HUDEP-2 (cell line): ENCODE measurements around the gene ZNHIT1.
"Not testable (repeated sequence)": the region's sequence is repeated elsewhere in the genome, so short reads cannot be mapped to it uniquely, and the experiment has no call there.

Experiments
- DNase-seq, 76 experiments: peaks; one replicate each; lab custom pipeline; 2025; ENCODE audit not compliant: unreplicated experiment in 76 of 76; lab: John Stamatoyannopoulos, UW

The ZNHIT1 gene

DNA sequence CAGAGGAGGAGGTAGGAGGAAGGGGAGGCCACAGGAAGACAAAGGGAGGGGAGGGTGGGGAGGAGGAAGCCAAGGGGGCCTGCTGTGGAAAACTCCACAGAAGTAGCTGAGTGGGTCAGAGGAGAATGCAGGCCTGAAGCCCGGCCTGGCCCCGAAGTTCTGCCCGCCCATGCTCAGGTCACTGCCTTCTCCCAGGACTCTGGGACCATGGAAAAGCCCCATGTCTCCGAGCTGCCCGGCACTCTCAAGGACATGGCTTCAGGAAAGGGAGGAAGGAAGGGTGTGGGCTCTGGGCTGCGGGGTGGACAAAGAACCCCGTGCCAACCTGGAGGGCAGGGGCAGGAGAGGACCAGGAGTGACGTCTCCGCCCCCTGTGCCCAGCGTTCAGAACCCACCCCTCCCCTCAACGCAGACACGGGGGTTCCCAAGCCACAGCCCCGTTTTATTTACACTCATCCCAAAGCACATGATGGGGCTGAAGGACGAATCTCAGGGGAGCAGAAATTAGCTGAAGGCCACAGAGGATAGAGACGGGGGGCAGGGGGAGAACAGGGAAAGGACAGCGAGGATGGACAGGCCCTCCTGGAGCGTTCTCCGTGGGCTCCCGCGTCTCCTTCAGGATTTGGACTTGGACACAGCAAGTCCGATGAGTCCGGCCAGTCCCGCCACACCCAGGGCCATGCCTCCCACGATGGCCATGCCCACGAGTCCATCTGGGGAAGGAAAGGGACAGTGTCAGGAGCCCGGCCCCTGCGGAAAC, 21.4 kb downstream of the ZNHIT1 start:
- no peak for DNase-seq

DNA sequence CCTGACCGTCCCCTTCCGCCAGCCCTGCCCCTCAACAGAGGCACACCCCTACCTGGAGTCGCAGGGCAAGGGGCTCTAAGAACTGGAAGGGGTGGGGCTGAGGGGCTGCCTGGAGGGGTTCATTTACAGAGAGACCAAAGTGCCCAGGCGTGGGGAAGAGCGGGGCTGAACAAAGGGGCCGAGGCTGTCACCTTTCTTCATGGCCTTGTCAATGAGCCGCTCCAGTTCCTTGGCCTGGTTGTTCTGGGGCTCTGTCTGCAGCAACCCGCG, 21.9 kb downstream of the ZNHIT1 start:
- DNase-seq, result no peak

DNA sequence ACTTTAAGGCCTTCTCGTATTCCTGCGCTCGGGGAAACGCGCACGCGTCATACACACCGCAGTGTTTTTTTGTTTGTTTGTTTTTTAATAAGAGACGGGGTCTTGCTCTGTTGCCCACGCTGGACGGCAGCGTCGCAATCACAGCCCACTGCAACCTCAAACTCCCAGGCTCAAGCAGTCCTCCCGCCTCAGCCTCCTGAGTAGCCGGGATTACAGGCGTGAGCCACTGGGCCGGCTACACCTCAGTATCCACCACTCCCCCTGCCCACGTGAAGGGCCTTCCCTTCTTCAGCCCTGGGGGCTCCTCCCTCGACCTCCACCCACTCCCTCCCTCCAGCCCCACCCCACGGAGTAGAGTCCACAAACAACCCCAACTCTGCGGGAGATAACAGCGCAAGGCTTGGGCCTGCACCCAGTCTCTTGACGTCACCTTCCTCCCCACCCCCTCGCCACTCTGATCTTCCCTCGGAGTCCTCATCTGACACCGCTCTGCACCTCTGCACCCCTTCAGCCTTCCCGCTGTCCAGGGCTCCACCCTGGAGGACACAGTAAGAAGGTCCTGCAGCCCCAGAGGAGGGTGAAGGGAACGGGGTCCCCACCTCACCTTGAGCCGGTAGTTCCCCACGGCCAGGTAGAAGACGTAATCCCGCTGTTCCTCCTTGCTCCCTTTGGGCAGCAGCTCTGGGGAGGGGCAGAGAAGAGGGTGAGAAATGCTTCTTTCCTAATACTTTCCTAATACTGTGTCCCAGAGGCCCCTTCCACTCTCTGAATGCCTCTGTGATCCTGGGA, 22.5 kb downstream of the ZNHIT1 start:
- peak in 74 of 76 experiments; percentile 11 to 91 (median 74) for DNase-seq

DNA sequence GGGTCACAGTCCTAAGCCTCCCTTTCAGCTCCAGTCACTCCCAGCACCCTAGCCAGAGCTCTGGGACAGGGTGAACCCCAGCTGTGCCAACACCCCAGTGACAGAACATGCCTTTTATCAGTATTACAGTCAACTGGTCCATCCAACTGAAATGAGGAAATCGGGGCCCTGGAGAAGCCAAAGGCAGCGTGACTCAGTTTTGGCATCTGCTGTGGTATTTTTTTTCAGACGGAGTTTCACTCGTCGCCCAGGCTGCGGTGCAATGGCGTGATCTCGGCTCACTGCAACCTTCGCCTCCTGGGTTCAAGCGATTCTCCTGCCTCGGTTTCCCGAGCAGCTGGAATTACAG, 23.0 kb downstream of the ZNHIT1 start:
- DNase-seq, result peak in 21 of 76 experiments; percentile 4 to 56 (median 28)

DNA sequence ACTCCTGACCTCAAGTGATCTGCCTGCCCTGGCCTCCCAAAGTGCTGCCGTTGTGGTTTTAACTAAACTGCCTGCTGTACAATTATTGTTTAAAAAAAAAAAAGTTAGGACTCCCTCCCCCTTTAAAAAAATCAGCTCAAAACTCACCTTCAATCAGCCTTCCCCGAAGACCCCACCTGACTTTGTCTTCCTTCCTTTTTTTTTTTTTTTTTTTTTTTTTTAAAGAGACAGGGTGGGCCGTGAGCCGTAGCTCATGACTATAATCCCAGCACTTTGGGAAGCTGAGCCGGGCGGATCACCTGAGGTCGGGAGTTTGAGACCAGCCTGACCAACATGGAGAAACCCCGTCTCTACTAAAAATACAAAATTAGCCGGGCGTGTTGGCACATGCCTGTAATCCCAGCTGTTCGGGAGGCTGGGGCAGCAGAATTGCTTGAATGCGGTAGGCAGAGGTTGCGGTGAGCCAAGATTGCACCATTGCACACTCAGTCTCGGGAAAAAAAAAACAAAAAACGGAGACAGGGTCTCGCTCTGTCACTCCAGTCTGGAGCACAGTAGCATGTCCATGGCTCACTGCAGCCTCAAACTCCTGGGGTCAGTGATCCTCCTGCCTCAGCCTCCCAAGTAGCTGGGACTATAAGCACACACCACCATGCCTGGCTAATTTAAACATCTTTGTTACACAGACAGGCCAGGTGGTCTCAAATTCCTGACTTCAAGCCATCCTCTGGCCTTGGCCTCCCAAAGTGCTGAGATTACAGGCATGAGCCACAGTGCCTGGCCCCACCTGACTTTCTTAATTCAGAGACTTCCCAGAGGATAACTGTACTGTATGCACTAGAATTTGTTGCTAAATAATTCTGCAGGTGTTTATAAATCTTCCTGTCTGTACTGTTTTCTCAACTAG, 23.7 kb downstream of the ZNHIT1 start:
- peak in 2 of 76 experiments; percentile 4 to 11 for DNase-seq

DNA sequence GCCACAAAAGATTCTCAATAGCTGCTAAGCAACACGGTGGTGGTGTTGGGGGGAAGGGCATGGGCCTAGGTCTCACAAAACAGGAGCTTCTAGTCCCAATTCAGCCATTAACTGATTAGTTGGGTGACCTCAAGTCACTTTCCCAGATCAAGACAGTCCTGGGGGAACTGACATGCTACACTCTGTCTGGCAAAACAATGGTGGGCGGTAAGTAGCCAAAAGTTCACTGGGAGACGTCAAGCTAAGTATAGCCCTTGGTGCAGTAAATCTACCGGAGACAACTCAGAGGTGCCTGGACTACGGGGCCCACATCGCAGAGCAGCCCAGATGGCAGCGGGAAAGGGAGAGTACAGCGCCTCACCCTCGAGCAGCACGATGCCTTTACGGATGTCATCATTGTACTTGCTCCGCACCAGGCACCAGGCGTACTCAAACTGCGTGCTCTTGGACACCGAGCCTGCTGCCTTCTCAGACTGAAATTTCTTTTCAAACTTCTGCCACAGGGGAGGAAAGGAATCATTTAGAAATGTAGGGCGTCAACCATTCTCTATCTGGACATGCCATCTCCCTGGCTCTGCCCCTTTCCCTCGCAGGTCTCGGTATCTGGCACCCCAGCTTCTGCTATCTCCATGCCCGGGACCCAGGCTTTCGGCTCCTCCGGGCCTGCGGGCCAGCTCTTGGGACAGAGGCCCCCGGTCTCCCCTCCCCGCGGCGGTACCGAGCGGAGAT, 25.8 kb downstream of the ZNHIT1 start:
- DNase-seq, result peak in 74 of 76 experiments; percentile 41 to 94 (median 85)

DNA sequence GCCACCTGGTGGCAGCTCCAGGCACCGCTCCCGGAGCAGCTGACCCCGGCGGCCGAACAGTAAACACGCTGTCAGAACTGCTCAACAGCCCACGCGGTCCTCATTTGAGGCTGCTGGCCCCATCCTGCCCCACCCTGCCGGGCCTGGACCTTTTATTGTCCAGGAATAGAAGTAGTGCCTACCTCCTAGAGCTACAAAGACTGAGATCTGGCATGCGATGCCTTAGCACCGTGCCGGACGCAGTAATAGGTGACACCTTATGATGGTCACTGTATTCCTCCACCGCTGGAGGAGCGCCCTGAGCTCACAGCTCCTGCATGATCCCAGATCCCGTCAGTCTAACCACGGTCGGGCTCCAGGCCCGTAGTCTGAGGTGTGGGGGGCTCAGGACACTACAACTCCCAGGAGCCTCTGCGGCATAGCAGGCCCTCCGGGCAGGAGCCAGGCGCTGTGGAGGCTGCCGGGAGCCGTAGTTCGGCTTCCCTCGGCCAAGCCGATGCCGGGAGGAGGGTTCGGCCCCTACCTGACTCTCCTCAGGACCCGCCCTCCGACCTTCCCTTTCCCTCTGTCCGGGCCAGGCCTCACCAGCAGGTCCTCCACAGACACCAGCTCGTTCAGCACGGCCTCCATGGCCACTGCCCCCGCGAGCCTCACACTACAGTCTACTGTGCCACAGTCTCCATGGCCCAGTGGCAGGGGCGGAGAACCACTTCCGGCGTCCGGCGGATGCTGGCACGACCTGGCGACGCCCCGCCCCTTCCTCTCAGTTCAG, 26.6 kb downstream of the ZNHIT1 start, which contains the start of gene FIS1:
FIS1 (minus strand) TSS at position 707 of the 772 bp plus-strand sequence; CDS start at position 630, 77 bp downstream.
- DNase-seq, result peak in 75 of 76 experiments; percentile 45 to 92 (median 84)

DNA sequence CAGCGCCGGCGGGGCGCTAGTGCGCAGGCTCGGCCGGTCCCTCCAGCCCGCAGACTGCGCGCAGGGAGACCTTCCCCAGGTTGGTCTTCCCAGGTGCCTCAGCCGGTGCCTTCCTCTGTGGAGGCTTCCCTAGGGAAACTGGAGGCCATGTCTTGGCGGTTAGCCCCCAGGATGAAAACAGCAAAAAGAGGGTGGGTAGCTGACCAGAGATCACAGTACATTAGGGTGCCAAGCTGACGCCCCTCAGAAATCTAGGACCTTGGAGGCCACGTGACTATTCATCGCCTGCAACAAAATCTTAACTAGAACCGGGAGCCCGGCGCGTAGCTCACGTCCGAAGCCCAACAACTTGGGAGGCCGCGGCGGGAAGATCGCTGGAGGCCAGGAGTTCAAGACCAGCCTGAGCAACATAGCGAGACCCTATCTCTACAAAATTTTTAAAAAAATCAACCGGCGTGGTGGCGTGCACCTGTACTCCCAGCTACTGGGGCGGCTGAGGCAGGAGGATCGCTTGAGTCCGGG, 27.2 kb downstream of the ZNHIT1 start:
- DNase-seq, result no peak

DNA sequence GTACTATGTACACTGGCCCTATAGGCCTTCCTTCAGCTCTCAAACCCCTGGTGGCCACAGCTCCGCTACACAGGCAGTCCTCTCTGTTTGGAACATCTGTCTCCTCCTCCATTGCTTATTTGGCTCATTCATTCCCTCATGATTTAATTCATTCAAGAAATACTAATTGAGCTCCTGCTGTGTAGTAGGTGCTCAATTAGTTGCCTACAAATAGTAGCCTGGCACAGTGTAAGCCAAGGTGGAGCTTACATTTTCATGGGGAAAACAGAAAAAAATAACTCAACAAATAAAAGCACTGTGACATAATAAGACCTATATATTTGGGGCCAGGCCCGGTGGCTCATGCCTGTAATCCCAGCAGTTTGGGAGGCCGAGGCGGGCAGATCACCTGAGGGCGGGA, 30.3 kb downstream of the ZNHIT1 start:
- DNase-seq, result no peak

DNA sequence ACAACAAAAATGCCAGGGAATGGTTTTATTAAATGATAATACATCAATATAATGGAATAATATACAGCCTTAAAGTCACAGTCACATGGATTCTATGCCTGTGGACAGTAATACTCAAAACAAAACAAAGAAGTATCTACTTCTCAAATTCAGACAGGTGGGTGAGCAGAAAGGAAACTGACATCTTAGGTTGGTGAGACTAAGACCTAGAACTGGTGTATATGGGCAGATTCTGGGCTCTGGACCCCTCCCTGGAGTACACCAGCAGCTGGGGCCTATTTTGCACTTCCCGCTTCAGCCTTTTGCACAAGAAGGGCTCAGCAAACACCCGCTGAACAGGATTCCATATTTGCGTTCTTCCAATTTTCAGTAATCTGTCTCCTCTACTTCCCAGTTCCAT, 32.4 kb downstream of the ZNHIT1 start:
- no peak for DNase-seq

DNA sequence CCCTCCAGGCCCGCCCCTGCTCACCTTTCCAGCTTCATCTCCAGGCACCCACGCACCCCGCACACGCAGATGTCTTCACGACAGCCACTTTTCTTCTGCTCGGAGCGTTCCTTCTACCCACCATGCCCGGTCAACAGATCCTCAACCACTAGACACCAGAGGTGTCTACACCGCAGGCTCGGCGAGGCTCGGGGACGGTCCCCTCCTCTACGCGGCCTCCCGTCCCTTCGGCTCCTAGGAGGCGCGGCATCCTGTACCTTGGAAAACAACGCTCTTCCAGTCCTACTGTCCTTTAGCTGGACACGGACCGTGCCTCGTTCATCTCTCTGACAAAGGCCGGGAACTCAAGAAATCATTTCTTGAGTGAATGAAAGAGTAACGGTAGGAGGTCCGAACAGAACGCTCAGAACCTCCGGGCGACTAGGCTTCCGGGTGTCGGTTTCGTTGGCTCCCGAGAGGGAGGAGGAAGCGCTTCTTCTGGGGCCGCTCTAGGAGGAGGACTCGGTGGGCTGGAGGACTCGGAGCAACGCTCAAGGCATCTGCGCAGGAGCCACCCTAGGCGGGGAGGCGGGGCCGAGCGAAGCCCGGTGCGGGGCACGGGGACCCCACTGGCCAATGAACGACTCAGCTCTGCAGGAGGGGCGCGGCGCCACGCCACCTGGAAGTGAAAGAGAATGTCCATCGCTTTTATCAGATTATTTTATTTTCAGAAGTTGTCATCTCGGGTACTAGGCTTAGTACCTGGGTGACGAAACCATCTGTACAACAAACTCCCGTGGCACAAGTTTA, 34.1 kb downstream of the ZNHIT1 start:
- DNase-seq, result peak; percentile 50 to 99 (median 97)

DNA sequence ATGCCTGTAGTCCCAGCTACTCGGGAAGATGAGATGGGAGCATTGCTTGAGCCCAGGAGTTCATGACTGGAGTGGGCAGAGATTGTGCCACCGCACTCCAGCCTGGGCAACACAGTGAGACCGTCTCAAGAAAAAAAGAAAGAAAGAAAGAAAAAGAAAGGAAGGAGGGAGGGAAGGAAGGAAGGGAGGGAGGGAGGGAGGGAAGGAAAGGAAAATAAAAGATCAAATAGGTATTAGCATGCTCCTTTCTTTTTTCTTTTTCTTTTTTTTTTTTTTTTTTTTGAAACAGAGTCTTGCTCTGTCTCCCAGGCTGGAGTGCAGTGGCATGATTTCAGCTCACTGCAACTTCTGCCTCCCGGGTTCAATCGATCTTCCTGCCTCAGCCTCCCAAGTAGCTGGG, 35.2 kb downstream of the ZNHIT1 start:
- DNase-seq, result not testable (repeated sequence)

DNA sequence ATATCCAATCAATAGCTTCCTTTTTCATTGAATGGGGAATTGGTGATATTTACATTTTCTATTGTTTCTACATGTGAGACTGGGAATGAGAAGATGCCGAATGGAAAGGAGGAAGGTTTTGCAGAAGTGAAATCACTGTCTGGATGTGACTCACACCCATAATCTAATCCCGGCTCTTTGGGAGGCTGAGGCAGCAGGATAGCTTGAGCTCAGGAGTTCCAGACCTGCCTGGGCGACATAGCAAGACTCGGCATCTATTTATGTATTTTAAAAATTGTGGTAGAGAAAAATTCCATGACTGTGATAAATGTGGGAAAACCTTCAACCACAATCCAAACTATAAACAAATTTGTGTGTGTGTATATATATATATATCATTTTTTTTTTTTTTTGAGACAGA, 37.8 kb downstream of the ZNHIT1 start:
- no peak for DNase-seq

DNA sequence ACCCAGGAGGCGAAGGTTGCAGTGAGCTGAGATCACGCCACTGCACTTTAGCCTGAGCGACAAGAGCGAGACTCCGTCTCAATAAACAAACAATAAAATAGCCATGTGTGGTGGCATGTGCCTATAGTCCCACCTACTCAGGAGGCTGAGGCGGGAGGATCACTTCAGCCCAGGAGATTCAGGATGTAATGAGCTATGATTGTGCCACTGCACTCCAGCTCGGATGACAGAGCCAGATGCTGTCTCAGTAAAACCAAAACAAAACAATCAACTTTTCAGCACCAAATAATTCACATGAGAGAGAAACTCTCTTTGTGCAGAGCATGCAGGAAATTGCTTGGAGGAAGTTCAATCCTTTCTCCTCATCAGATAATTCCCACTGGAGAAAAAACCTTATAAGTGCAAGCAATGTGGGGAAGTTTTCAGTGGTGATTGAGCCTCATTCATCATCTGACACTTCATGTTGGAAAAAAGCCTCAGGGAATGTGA, 40.3 kb downstream of the ZNHIT1 start:
- no peak for DNase-seq

DNA sequence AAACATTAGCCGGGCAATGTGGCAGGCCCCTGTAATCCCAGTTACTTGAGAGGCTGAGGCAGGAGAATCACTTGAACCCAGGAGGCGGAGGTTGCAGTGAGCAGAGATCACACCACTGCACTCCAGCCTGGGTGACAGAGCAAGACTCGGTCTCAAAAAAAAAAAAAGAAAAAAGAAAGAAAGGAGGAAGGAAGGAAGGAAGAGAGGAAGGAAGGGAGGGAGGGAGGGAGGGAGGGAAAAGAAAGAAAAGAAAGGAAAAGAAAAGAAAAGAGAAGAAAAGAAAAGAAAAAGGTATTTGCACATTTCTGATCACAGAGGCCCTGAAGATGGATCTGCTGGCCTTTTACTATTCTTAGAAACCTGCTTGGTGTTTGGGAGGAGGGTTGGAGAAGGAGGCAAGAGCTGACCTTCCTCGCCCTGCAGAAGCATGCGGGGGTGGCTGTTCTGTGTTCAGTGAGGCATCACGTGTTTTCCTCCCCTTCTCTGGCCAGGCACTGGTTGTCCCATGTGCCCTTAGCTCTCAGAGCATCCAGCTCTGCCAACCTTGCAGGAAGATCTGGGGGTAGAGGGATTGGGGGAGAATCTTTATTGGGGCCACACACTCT, 46.2 kb downstream of the ZNHIT1 start:
- peak in 69 of 76 experiments; percentile 1 to 82 (median 56) for DNase-seq

DNA sequence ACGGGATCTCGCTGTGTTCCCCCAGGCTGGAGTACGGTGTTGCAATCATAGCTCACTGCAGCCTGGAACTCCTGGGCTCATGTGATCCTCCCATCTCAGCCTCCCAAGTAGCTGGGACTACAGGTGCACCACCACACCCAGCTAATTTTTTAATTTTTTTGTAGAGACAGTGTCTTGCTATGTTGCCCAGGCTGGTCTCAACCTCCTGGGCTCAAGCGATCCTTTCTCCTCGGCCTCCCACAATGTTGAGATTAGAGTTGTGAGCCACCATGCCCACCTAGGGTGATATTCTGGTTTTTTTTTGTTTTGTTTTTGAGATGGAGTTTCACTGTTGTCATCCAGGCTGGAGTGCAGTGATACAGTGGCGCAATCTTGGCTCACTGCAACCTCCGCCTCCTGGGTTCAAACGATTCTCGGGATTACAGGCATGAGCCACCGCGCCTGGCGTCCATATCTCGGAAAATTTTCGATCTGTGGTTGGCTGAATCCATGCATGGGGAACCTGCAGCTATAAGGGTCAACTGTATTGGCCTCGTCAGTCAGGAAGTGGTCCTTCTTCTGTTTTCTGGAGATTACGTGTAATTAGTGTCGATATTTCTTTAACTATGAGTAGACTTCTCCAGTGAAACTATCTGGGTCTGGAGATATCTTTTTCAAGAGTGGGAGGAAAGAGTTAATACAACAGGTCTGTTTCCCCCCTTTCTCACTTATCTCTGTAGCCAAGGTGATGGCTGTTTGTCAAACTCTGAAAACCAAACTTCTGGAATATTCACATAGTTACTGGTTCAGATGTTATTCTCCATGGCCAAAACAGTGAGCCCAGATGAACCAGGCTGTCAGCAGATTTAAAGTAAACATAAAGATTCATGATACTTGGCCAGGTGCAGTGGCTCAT, 47.9 kb downstream of the ZNHIT1 start:
- DNase-seq, result peak in 6 of 76 experiments; percentile 10 to 48 (median 26)

DNA sequence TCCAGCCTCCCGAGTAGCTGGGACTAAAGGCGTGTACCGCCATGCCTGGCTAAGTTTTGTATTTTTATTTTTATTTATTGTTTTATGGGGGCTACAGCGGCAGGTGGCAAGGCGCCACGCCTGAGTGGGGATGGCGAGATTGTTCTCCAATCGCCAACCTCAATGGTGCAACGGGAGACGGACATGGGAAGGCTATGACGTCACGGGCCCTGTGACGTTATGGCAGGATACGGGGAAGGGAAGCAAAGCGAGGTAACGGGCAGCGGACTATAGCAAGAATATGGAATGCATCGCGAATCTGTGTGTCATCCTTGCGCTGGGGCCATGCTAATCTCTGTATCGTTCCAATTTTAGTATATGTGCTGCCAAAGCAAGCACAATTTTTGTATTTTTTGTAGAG, 51.7 kb downstream of the ZNHIT1 start:
- no peak for DNase-seq
